Activated T-cell treated with anti-CD3 and anti-CD28 coated beads, Interleukin-2, amount 50 U/mL, for 48 hours (primary cell): ENCODE data around the gene APBB2.
"Not testable (repeated sequence)": the region's sequence is repeated elsewhere in the genome, so short reads cannot be mapped to it uniquely, and the experiment has no call there.

ENCODE experiments used
- DNase-seq, 2 experiments: peaks; one replicate each; pipeline ENCODE4 v3.0.0-alpha.2; 2020

The APBB2 gene

DNA sequence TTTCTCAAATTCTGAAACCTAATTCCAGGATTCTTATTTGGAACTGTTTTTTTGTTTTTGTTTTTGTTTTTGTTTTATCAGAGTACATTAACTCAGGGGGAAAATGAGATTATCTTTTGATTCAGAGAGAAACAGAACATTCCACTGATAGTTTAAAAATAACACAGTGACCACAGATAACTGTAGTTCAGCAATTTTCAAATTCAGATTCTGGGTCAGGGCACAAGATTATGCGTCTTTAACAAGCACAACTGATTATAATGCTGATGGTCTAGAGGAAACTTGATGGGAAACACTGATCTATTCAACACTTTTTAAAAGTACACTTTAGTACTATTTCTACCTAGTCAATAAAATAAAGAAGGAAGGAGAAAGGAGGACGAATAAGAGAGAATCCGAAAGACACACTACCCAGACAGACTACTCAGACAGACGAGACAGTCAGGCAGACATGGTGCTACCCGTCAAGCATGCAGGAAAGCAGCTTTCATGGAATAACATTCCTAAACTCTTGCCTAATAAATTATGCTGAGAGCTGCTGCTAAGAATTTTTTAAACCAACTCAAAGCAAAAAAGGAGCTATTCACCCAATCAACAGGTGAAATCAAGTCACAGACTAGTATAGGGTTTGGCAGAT, 59.0 kb downstream of the APBB2 start:
- no peak for DNase-seq

DNA sequence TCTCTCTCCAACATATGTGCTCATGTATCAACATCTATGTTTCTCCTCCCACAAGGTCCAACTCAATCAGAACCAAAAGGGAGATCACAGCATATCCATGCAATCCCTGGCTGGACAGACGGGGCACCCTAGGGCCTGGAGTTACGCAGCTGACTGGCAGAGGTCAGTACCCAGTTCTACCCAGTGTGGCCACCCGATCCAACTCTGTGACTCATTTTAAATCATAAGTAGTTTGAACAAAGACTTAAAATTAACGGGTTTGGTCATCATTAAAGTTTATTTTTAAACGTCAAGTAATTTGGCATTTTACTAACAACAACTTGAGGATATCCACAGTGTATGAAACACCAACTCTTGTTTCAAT, 59.5 kb downstream of the APBB2 start:
- DNase-seq = no peak

DNA sequence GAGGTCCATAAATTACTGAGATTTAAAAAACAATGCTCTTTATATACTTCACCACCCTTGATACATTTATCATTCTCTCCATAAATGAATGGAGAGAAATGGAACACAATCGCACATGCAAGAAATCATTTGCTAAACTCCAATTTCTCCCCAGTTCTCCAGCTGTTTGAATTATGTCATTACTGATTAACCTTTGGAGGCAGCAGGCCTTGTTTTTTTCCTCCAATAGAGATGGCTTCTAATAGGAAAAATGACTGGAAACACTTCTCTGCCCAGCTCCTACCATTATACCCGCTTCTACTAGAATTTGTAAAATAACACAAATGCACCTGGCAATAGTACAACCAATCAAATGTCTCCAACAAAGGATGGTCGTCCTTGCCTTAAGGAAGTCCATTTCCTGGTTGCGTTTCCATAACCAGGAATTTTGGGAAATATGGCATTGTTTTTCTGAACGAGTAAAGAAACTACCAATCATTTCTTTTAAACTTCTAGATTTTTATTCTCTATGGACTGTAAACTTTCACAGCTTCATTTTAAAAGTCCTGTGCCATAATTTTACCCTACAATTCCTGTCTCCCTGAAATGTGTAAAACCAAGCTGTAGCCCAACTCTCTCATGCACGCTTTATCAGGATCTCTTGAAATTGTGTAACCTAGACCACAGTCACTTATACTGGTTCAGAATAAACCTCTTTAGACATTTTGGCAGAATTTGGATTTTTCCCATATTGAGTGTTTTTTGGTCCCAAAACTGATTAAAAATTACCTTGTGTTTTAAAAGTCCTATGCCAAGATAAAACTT, 60.1 kb downstream of the APBB2 start:
- DNase-seq = no peak

GRCh38 chr4:41150401-41150800, 63.9 kb downstream of the APBB2 start:
- DNase-seq = no peak

DNA sequence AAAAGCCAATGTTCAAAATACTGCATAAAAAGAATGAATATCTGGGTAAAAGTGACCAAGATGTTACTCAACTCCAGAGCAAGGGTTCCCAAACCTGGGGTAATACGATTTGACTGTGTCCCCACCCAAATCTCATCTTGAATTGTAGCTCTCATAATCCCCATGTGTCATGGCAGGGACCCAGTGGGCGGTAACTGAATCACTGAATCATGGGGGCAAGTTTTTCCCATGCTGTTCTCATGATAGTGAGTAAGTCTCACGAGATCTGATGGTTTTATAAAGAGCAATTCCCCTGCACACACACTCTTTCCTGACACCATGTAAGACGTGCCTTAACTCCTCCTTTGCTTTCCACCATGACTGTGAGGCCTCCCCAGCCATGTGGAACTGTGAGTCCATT, 64.8 kb downstream of the APBB2 start:
- not testable (repeated sequence) for DNase-seq

DNA sequence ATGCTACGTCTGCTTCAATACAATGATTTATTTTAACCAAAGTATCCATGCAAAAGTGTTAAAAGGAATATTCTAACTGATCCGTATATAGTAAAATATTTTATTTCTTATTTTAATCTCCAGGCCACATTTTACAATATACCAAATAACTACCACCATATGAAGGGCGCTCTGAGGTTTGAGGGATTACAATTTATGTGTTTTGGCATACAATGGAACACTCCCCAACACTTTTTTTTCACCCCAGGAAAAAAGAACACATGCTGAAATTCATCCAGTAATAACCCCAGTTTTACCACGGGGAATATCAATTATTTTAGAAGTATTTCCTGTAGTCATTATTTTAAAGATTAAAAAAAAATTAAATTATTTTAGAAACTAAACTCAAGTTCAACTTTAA, 65.4 kb downstream of the APBB2 start:
- DNase-seq = no peak

- DNase-seq = no peak
Measured at GRCh38 chr4:41148292-41148691, 66.0 kb downstream of the APBB2 start.

GRCh38 chr4:41147570-41147969, 66.8 kb downstream of the APBB2 start:
- DNase-seq = not testable (repeated sequence)

DNA sequence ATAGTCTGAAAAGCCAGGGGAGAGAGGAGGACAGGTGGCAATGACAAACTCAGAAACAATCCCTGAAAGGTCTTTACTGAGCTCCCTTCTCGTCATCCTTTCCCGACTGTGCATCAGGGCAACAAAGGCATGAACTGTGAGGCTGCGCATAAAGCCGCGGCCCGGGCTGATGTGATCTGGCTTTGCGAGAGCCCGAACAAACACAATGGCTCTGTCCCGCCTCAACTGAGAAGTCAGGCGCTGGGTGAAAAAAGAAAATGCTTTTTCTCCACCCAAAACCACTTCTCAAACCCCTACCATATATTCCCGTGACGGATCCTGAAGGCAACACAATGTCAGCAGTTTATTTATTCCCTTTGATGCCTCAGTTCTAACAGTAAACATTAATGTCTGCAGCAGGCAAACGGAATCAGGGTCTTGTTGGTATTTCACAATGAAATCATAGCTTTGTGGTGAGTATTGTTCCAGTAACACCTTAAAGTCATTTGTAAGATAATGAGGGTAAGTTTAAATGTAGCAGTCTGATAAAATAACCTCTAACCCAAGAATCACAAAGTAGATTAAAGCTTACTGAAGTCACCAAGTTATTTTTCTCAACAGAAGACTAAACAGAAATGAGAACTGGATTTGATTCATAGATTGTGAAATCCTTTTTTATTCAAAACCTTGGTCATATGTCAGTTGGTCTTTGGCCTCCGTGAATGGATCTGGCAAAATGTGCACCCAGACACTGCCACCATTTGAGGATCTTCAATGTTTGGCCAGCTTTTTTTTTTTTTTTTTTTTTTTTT, 67.4 kb downstream of the APBB2 start:
- DNase-seq = no peak

- DNase-seq = no peak
Measured at GRCh38 chr4:41146196-41146595, 68.1 kb downstream of the APBB2 start.

GRCh38 chr4:41145571-41146078, 68.7 kb downstream of the APBB2 start:
- DNase-seq = no peak

GRCh38 chr4:41144812-41145211, 69.5 kb downstream of the APBB2 start:
- DNase-seq = no peak

DNA sequence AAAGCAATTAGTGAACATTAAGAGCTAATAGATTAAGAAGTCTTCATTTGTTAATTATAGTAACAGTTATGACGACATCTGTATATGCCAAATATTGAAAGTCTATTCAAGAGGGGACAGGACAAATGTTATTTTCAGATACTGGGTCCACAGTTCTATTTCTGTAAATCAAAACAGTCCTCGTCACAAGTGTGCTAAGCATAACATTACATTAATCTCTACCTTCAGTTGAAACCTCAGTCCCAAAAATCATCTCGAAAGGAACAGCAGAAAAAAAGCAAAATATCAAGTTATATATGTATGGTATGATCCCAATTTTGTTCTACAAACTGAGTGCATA, 70.3 kb downstream of the APBB2 start:
- no peak for DNase-seq

DNA sequence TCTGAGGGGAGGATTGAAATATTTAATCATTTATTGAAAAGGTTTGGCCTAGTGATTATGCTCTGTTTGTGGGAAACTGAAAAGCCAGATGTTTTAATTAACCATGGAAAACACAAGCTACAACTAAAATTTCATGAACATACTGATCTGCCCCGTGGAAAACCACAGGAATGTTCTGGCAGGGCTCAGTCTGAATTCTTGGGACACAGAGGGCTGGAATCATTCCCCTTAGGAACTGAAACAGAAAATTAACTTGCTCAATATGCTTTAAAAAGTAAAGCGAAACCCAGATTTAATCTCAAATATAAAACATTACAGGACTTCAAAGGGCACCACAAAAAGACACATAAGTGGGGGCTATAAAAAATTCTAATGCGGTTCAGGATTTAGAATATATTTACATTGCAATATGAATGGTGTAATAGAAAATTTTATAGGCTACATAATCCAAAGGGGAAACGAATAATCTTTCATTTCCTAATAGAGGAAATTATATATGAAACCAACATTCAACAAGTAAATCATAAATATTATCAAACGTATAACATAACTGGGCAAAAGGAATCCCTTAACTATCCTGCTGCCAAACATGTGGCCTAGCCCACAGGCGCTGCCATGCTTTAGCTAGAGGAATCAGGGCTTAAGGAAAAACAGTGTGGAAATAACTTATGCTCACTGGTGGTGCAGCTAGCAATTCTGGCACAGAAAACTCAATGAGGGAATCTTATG, 70.9 kb downstream of the APBB2 start:
- DNase-seq = no peak

DNA sequence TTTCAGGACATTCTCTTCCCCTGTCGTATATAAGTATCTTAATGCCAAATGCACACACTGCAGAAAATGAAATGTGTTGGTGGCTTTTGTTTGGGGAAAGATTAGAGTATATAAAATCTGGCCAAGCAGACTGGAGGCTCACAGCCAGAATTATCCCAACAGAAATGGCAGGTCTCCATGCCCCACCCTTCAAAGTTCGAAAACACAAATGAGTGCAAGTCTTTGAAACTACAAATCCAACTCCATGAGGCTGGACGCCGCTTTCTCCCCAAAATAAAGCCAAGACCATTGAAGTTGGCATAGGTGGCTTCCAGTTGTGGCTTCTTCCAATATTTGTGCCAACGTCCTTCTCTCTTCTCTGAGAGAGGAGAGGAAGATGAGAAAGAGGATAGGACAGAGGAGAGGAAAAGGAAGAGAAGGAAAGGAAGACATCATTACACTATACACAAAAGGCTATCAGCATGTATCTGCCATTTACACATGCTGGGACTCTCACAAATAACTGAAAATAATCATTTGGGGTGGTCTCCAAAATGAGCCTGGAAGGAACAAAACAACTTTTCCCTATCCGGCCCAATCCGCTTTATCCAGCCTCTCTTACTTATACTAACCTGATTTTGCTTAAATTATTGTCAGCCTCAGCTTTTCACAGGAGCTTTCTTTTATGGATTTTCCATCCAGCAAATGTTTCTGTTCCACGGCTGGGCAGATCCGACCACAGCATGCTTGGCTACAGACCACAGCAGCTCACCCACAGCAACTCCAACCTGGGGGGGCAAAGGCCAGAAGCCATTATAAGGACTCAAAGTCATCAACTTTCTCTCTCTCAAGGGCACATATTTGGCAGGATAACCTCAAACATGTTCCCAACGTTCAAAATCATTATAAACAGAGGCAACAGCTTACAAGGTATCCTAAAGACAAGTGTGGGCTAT, 71.7 kb downstream of the APBB2 start:
- DNase-seq = no peak

DNA sequence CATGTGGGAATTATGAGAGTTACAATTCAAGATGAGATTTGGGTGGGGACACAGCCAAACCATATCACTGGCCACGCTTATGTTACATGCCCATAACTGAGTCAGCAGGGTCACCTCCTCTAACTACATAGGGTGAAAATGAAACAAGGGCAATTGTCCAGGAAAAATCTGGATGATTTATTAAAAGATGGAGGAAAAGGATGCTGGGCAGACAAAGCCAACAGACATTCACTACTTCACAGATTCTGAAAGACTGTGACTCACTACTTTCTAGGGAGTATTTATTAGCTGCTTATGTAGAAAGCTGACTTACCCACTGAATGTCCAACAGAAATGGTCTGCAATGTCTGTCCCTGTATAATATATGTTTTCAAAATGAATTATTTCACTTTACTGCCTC, 72.4 kb downstream of the APBB2 start:
- no peak for DNase-seq

DNA sequence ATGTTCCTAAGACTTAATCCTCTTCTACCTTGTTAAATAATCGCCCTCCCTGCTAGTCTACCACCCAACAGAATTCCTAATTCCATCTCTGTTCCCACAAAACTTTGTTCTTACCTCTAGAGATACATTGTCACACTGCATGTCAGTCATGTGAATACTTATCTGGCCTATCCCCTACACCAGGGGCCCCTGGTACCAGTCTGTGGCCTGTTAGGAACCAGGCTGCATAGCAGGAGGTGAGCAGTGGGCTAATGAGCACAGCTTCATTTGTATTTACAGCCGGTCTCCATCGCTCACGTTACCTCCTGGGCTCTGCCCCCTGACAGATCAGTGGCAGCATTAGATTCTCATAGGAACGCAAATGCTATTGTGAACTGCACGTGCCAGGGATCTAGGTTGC, 73.9 kb downstream of the APBB2 start:
- no peak for DNase-seq

DNA sequence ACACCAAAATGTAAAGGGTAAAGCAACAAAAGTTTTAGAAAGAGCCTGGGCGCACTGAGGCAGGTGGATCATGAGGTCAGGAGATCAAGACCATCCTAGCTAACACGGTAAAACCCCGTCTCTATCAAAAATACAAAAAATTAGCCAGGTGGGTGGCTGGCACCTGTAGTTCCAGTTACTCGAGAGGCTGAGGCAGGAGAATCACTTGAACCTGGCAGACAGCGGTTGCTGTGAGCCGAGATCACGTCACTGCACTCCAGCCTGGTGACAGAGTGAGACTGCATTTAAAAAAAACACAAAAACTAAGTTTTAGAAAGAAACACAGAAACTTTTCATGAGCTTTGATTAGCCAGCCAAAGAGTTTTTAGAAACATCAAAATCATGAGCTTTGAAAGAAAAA, 76.5 kb downstream of the APBB2 start:
- no peak for DNase-seq

DNA sequence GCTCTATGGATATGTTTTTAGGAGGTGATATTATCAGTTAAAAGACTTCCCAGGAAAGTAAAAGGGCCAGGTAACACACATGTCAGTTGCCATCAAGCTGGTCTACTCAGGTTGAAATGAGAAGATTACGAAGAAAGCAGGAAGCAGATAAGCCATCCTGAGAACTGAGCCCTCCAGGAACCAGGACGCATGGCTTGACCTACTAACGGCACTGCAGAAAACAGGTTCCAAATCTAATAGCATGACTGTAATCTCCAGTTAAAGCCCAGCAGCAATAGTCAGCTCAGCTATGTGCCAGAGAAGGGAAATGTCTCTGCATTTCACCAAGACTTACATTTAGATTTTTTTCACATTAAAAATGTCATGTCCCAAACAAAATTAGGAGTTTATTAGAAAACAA, 77.9 kb downstream of the APBB2 start:
- no peak for DNase-seq

DNA sequence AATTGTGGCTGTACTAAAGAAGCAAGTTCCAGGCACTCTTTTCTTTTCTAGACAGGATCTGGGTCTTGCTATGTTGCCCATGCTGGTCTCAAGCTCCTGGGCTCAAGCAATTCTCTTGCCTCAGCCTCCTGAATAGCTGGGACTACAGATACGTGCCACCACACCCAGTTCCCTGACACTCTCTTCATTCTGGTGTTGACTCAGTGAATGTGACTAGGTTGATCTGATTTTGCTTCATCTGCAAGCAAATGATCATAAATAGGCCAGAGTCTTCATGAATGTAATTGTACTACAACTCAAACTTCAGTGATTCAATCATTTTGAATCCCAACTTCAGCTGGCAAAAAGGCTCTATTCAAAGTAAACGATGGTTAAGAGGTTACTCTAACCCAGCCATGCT, 78.5 kb downstream of the APBB2 start:
- DNase-seq = no peak

- no peak for DNase-seq
Measured at GRCh38 chr4:41134581-41134980, 79.8 kb downstream of the APBB2 start.

GRCh38 chr4:41133454-41134018, 80.8 kb downstream of the APBB2 start:
- DNase-seq = no peak
